ENCODE results near the gene RAD23A. TPM values are rescaled to one million over a fixed set of nuclear protein-coding genes. Genes with fewer than 3 reads are reported as not detected.

RAD23A gene
- total RNA-seq, 1 donor from 2014 or later, result 129 TPM

GRCh38 chr19:12985049-12985776 is 39.6 kb downstream of the RAD23A start:
- no peak for DNase-seq (ENCODE audit: low read depth)
- TF ChIP-seq CTCF (conservative IDR thresholded peaks at IDR 0.05; ENCODE audit: low read depth, low read length), result no peak
- no peak overlapping the region for H3K4me3 ChIP-seq (ENCODE audit: low read depth, low read length)

- H3K4me3 ChIP-seq (ENCODE audit: low read depth, low read length), result no peak overlapping the region
- no peak for DNase-seq (ENCODE audit: low read depth)
- no peak for TF ChIP-seq CTCF (conservative IDR thresholded peaks at IDR 0.05; ENCODE audit: low read depth, low read length)
Measured at GRCh38 chr19:12986726-12987125, 41.1 kb downstream of the RAD23A start.

- no peak for TF ChIP-seq CTCF (conservative IDR thresholded peaks at IDR 0.05; ENCODE audit: low read depth, low read length)
- H3K4me3 ChIP-seq (ENCODE audit: low read depth, low read length), result no peak overlapping the region
- no peak for DNase-seq (ENCODE audit: low read depth)
Measured at GRCh38 chr19:12987190-12987589, 41.5 kb downstream of the RAD23A start.

GRCh38 chr19:12987781-12988180 is 42.1 kb downstream of the RAD23A start:
- no peak overlapping the region for H3K4me3 ChIP-seq (ENCODE audit: low read depth, low read length)
- DNase-seq (ENCODE audit: low read depth), result no peak
- TF ChIP-seq CTCF (conservative IDR thresholded peaks at IDR 0.05; ENCODE audit: low read depth, low read length), result no peak

- no peak overlapping the region for H3K4me3 ChIP-seq (ENCODE audit: low read depth, low read length)
- no peak for TF ChIP-seq CTCF (conservative IDR thresholded peaks at IDR 0.05; ENCODE audit: low read depth, low read length)
- no peak for DNase-seq (ENCODE audit: low read depth)
Measured at GRCh38 chr19:12990431-12990830, 44.8 kb downstream of the RAD23A start.

- no peak for TF ChIP-seq CTCF (conservative IDR thresholded peaks at IDR 0.05; ENCODE audit: low read depth, low read length)
- no peak overlapping the region for H3K4me3 ChIP-seq (ENCODE audit: low read depth, low read length)
- DNase-seq (ENCODE audit: low read depth), result no peak
Measured at GRCh38 chr19:12990853-12991252, 45.2 kb downstream of the RAD23A start.

- TF ChIP-seq CTCF (conservative IDR thresholded peaks at IDR 0.05; ENCODE audit: low read depth, low read length), result no peak
- no peak for DNase-seq (ENCODE audit: low read depth)
- no peak overlapping the region for H3K4me3 ChIP-seq (ENCODE audit: low read depth, low read length)
Measured at GRCh38 chr19:12991296-12991695, 45.6 kb downstream of the RAD23A start.
